Breast epithelium (tissue), 3 donors: ENCODE measurements around the gene CTDSP1.

Experiments used
- CTCF ChIP-seq, 3 donors: fragments of 450-650 bp; IDR thresholded peaks; one replicate each; pipeline ENCODE4 v1.5.1; 2016 to 2017; ENCODE audit warnings: antibody characterized with exemption in 3 of 3, mild to moderate bottlenecking in 3 of 3, moderate library complexity in 3 of 3
- POLR2A ChIP-seq: fragments of 450-650 bp; IDR thresholded peaks from one replicate; pipeline ENCODE4 v1.6.1; 2016; ENCODE audit warnings: antibody characterized with exemption, mild to moderate bottlenecking, moderate library complexity
- POLR2AphosphoS5 ChIP-seq, 3 donors: sonication (generic); formaldehyde crosslinking; IDR thresholded peaks; one replicate each; pipeline ENCODE4 v1.6.1; 2017; ENCODE audit warnings: antibody characterized with exemption in 3 of 3

GRCh38 chr2:218422403-218423086 lies 22.9 kb downstream of the CTDSP1 start:
- TF ChIP-seq CTCF (IDR thresholded peaks at IDR 0.05) (no peak), POLR2AphosphoS5 (IDR thresholded peaks at IDR 0.05) (no peak), POLR2A (no peak)
